Loucy (cell line): Measurements from ENCODE around the gene FKBP6.

Experiments
- EZH2phosphoT487 ChIP-seq: fragments of 200-600 bp; IDR thresholded peaks from 2 replicates; pipeline ENCODE4 v1.6.1; 2018; ENCODE audit warnings: antibody characterized with exemption, mild to moderate bottlenecking, moderate library complexity, borderline replicate concordance
- TF ChIP-seq, protein P1 (sequence below): fragments of 200-600 bp; sonication (generic); conservative IDR thresholded peaks from 2 replicates; pipeline ENCODE4 v1.5.1; 2014; ENCODE audit warnings: mild to moderate bottlenecking, antibody characterized with exemption, low read length

DNA sequence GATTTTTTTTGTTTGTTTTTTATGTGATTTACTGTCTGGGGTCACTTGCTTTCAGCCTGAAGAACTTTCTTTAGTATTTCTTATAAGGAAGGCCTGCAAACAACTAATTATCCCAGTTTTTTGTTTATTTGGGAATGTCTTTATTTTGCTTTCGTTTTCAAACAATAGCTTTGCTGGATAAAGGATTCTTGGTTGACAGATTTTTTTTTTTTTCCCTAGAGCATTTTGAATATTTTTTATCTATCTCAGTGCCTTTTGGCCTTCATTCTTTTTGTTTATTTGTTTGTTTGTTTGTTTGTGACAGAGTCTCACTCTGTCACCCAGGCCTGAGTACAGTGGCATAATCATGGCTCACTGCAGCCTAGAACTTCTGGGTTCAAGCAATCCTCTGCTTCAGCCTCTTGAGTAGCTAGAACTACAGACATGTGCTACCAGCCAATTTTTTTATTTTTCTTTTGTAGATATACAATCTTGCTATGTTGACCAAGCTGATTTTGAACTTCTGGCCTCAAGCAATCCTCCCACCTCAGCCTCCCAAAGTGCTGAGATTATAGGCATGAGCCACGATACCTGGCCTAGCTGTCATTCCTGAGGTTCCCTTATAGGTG is 59.4 kb downstream of the FKBP6 start:
- TF ChIP-seq, protein P1, sequence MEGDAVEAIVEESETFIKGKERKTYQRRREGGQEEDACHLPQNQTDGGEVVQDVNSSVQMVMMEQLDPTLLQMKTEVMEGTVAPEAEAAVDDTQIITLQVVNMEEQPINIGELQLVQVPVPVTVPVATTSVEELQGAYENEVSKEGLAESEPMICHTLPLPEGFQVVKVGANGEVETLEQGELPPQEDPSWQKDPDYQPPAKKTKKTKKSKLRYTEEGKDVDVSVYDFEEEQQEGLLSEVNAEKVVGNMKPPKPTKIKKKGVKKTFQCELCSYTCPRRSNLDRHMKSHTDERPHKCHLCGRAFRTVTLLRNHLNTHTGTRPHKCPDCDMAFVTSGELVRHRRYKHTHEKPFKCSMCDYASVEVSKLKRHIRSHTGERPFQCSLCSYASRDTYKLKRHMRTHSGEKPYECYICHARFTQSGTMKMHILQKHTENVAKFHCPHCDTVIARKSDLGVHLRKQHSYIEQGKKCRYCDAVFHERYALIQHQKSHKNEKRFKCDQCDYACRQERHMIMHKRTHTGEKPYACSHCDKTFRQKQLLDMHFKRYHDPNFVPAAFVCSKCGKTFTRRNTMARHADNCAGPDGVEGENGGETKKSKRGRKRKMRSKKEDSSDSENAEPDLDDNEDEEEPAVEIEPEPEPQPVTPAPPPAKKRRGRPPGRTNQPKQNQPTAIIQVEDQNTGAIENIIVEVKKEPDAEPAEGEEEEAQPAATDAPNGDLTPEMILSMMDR, result no peak
- TF ChIP-seq EZH2phosphoT487, result no peak
